Fibroblast of villous mesenchyme (primary cell): ENCODE results near the gene PODXL. TPM values are rescaled to one million over a fixed set of nuclear protein-coding genes. Genes with fewer than 3 reads are reported as not detected.

Source experiments
- DNase-seq: peaks from one replicate; pipeline ENCODE4 v3.0.0-alpha.2; 2010; ENCODE audit warnings: low read depth
- H3K4me3 ChIP-seq: 2 replicates; pipeline ENCODE4 v1.5.1; 2011; ENCODE audit warnings: low read depth, mild to moderate bottlenecking, low read length
- CTCF ChIP-seq: IDR thresholded peaks from 2 replicates; pipeline ENCODE4 v1.5.1; 2012; ENCODE audit warnings: low read depth, mild to moderate bottlenecking, low read length; ENCODE audit not compliant: insufficient read depth
- total RNA-seq: library from RNA; depleted of rRNA; stranded (reverse); fragments of >200 nt; gene quantifications from 2 replicates; pipeline ENCODE4 v1.2.3, GENCODE V29; 2012

The PODXL gene
- total RNA-seq, 1 donor = 17.3 TPM

- no peak overlapping the region for H3K4me3 ChIP-seq
- no peak for DNase-seq
- no peak for TF ChIP-seq CTCF
These were observed 23.3 kb downstream of the PODXL start for GRCh38 chr7:131533151-131533559.

- no peak overlapping the region for H3K4me3 ChIP-seq
- no peak for DNase-seq
- TF ChIP-seq CTCF = no peak
These were observed 23.8 kb downstream of the PODXL start for GRCh38 chr7:131532570-131533091.

- TF ChIP-seq CTCF = no peak
- no peak for DNase-seq
- no peak overlapping the region for H3K4me3 ChIP-seq
These were observed 26.3 kb downstream of the PODXL start for GRCh38 chr7:131530137-131530536.

- H3K4me3 ChIP-seq = no peak overlapping the region
- no peak for DNase-seq
- TF ChIP-seq CTCF = no peak
These were observed 26.8 kb downstream of the PODXL start for GRCh38 chr7:131529617-131530016.

- H3K4me3 ChIP-seq = no peak overlapping the region
- TF ChIP-seq CTCF = no peak
- DNase-seq = no peak
These were observed 27.2 kb downstream of the PODXL start for GRCh38 chr7:131529179-131529578.

GRCh38 chr7:131527456-131527855 lies 29.0 kb downstream of the PODXL start:
- H3K4me3 ChIP-seq = no peak overlapping the region
- no peak for DNase-seq
- TF ChIP-seq CTCF = no peak

GRCh38 chr7:131525820-131526219 lies 30.6 kb downstream of the PODXL start:
- H3K4me3 ChIP-seq = no peak overlapping the region
- TF ChIP-seq CTCF = no peak
- no peak for DNase-seq
